Measurements from ENCODE around the gene IPO9.
"Not testable (repeated sequence)": the region's sequence is repeated elsewhere in the genome, so short reads cannot be mapped to it uniquely, and the experiment has no call there.

Gene IPO9

DNA sequence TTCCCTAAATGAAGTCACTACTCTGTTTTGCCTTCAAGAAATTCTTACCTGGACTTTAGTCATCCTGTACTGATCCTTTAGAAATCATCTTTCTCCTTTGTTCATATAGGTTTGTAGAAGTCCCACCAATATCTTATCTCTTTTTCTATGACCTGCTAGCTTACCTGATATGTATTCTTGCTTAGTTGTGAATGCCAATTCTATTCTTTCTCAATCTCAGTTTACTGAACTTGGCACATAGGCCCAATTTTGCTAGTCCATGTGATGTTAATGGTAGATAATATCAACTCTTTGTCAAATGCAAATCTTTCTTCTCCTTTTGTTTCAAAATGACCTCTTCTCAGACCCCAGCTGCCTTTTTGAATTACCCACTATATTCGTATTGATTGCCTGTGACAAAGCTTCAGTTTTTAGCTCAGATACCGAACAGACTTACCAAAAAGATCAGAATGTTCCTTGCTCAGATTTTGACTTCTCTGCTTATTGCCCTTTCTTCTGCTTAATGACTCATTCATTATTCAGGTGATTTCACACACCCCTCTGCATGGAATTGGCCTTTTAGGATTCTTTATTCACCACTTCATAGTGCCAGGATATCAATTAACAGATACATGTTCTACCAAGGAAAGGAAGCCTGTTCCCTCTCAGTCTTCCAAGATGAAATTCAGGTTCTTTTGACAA, 20.6 kb downstream of the IPO9 start:
- DNase-seq = no peak

GRCh38 chr1:201850053-201850397, 21.1 kb downstream of the IPO9 start:
- no peak for DNase-seq

- no peak for DNase-seq
Observed at GRCh38 chr1:201851949-201852348, 23.0 kb downstream of the IPO9 start.

GRCh38 chr1:201856722-201857121, 27.8 kb downstream of the IPO9 start:
- not testable (repeated sequence) for DNase-seq

GRCh38 chr1:201859424-201859823, 30.5 kb downstream of the IPO9 start:
- no peak for DNase-seq

DNA sequence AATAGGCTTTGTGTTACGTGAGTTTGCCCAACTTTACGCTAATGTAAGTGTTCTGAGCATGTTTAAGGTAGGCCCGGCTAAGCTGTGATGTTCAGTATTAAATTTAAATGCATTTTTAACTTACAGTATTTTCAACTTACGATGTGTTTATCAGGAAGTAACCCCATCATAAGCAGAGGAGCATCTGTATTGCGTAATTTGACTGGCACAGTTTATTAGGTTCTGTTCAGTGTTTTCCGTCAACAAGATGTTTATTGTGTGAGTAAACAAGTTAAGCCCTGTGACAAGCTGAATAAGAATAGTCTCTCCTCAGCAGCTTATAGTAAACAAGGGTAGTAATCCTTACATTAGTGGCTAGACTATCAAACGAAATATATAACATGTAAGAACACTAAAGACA, 32.5 kb downstream of the IPO9 start:
- no peak for DNase-seq

DNA sequence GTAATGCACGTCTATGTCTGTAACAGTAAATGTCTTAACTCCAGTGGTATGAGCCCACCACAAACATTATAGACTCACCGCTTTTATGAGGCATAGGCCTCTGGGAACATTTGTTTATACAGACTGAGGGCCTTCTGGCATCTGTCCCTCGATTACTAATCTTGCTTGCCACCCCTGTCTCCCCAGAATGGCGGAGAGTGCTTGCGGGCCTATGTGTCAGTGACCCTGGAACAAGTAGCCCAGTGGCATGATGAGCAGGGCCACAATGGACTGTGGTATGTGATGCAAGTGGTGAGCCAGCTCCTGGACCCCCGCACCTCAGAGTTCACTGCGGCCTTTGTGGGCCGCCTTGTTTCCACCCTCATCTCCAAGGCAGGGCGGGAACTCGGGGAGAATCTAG, 41.4 kb downstream of the IPO9 start:
- DNase-seq = no peak

GRCh38 chr1:201874672-201875071, 45.7 kb downstream of the IPO9 start:
- no peak for DNase-seq

DNA sequence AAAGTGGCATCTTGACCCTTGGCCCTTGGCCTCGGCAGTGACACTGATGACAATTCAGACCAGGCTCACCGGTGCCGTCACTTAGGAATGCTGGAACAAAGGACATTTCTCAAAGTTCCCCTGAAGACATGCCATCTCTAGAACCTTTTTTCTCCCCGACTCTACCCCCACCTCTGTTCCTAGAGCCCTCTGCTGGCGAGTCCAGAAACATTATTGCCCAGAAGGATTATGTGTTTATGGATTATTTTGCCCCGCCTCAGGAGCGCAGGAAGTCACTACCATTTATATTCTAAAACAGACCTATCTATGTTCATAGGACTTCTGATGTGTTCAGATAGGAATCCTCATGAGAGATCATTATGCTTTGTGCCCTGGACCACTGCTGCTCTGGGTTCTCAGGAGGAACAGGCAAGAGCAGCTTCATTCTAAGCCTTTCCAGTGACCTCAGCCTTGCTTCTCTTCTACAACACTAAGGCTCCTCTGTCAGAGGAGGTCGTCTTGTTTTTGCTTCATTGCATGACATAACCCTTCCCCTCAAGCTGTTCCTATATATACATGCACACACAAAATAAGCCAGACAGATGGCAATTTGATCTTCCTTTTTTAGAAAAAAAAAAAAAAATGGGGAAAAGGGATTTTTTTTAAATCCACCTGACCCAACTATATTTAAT, 47.3 kb downstream of the IPO9 start:
- DNase-seq = no peak

DNA sequence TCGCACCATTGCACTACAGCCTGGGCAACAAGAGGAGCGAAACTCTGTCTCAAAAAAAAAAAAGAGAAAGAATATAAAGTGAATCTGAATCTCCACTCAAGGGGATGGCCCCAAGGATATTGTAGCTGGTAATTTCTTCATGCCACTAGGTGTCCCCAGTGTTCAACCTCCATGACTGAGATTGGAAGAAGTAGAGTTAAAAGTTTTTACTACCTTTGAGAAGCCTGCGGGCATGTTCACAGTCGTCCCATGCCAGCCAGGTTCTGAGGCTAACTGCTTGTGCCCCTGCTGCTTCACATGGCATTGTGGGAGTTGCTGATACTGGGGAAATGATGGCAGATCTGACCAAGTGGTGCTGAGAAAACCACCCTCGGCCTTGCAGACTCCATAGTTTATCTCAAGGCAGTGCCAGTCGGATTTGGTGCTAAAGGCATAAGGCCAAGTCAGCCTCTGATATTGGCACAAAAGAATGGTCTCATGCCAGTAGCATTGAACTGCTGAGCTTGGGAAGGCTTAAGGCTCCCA, 49.0 kb downstream of the IPO9 start:
- peak; percentile 57 for DNase-seq

DNA sequence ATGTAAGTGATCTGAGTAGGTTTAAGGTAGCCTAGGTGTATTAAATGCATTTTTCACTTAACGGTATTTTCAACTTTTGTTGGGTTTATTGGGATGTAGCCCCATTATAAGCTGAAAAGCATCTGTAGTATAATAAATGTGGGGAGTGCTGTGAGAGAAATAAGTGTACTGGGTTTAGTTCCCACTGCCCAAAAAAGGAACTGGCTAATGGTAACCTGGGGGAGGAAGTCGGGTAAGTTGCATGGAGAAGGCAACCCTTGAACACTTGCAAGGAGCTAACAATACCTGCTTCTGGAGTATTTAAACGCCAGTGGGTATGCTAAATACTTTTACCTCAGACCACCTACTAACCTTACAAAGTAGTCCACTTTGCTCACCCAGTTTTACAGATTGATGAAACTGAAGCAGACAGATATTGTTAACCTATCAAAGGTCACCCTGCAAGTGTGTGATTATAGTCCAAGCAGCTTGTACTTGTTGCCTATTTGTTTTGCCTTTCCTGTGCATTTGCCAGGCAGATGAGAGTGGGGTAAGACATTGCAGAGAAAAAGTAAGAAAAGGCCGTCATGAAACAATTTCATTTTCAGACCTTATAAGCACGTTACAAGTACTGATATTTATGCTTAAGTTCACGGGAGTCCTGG, 52.1 kb downstream of the IPO9 start:
- no peak for DNase-seq

DNA sequence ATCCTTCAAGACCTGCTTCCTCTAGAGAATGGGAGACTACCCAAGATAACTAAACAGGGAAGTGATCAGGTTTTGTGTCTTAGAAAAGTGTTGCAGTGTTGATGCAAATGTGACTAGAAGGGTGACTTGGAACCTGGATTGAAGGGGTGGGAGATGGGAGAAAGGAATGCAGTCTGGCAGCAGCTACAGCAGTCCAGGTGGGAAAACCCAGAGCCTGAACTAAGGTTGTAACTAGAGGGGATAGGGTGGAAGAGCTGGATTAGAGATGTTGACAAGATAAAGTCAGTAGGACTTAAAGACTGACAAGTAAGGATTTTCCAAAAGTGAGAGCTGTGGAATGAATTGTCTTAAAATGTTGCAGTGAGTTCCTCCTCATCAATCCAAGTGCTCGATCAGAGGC, 52.7 kb downstream of the IPO9 start:
- no peak for DNase-seq

DNA sequence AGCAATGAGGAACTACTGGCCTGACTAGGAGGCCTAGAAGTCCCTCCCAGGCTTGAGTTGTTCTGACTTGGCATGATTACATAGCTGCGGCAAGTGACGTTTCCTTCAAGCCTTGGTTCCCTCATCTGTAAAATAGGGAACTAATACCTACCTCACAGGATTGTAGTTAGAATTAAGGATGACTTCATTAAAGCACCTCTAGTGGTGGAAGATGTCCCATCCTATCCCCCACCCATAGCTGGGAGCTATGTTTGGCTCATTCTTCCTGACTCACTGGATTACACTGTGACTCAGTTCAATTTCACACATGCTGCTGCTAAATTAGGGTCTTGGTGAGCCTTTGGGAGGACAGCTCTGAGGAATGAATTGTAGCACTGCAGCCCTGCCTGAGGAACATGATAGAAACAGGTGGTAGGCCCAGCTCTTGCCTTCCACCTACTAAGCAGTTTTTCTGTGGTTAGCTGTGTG, 53.7 kb downstream of the IPO9 start:
- no peak for DNase-seq

DNA sequence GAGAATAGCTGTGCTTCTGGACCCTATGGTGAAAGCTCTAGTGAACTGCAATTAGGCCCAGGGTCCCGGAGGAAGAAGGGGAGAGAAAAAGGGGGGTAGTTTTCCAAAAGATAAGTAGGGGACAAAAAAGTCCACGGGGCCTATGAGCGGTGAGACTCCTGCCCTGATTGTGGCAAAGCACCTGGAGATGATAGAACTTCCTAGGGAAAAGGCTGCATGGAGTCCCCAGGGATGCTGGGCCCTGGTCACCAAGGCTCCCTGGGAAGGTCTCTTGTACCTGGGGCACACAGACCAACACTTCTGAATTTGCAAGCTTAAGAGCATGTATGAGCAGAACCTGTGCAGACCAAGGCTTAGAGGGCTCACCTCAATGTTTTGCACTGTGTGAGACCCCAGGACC, 54.3 kb downstream of the IPO9 start:
- DNase-seq = no peak

DNA sequence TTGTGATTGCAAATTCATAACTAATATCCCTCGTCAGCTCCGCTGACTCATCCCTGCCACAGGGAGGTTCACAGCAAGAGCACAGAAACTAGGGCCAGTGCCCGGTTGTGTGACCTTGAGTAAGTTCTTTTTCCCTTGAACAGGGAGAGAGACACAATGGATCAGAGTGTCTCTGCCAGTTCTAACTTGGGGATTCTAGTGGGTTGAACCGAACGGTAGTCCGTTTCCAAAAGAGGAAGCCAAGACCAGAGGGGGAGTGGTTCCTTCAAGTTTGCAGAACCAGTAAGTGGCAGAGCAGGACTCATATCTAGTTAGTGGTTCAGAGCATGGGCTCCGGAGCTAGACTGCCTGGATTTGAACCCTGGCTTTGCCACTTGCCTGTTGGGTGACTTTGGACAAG, 54.8 kb downstream of the IPO9 start:
- DNase-seq = no peak

GRCh38 chr1:201884425-201884824, 55.5 kb downstream of the IPO9 start:
- no peak for DNase-seq

DNA sequence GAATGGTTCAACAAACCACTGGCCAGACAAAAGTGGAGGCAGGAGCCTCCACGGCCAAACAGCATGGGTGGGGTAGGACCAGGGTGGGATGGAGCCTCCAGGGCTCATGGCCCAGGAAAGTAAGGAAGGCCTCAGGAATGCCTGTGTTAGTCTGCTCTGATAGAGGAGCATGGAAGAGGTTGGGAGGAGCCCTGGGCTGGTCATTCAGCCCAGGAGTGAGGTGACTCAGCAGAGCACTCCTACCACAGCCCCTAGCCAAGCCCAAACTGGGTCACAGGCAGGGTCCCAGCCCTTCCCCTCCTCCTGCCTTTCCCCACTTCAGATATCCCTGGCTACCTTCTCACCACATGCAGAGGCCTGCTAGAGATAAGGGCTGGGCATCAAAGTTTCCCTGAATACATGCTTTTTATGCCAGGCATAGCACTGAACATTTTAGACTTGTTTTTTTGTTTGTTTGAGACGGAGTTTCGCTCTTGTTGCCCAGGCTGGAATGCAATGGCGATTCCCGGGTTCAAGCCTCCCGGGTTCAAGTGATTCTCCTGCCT, 56.6 kb downstream of the IPO9 start:
- no peak for DNase-seq

DNA sequence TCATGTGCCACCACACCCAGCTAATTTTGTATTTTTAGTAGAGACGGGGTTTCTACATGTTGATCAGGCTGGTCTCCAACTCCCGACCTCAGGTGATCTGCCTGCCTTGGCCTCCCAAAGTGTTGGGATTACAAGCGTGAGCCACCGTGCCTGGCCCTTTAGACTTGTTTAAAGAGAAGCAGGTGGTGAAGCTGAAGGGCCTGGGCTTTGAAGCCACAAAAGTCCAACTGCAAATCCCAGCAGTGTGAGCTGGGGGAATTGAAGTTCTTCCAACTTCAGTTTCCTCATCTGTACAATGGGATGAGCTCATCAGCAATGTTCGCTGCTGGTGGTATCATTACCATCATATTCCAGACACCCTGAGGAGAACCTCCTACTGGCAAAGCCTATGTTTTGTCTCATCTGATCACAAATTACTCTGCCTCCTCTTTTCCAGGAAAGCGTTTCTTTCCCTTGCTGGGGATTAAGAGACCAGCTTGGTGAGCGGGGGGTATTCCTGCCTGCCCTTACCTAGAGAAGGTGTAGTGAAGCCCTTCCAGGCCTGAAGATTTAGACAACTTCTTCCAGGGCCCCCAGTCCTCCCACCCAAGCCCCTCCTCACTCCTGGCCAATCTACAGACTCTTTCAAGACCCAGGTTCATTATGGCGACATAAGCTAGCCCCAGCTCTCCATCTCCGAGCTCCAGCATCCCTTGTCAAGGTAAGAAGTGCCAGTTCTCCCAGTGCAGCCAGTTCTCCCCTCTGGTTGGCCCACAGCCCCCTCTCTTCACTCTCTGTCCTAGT, 57.3 kb downstream of the IPO9 start:
- no peak for DNase-seq

GRCh38 chr1:201887116-201887866, 58.3 kb downstream of the IPO9 start:
- DNase-seq = no peak

GRCh38 chr1:201888282-201889089, 59.5 kb downstream of the IPO9 start, which contains the start of gene SHISA4:
TSS of gene SHISA4 (plus strand) at chr1:201888898. CDS start at chr1:201888995, 97 bp downstream.
- DNase-seq = peak; percentile 54

Measured in NCI-H69 (cell line).